GM12878 (cell line): ENCODE results near the gene NSD2. TPM values are rescaled to one million over a fixed set of nuclear protein-coding genes. Genes with fewer than 3 reads are reported as not detected.
"Not testable (repeated sequence)": the region's sequence is repeated elsewhere in the genome, so short reads cannot be mapped to it uniquely, and the experiment has no call there.

Experiments used
- ATAC-seq: fragments of 200-7000 bp; cut with Tn5 transposase; 3 replicates; pipeline ENCODE4 v1.9.1; 2020; ENCODE audit warnings: mild to moderate bottlenecking, moderate library complexity
- BruUV-seq: library from RNA; stranded (reverse); fragments of 400-500 nt; replicated peaks from 2 replicates; lab custom pipeline; 2021; lab: Mats Ljungman, UMichigan
- CTCF ChIA-PET: fragments of 300-600 bp; sonication (Branson Sonifier 250); formaldehyde crosslinking; extraction: SDS; loops from one replicate; lab custom pipeline; 2021; ENCODE audit warnings: inconsistent platforms; lab: Yijun Ruan, JAX
- POLR2A ChIA-PET: fragments of 350-600 bp; formaldehyde crosslinking; extraction: SDS; loops from one replicate; lab custom pipeline; 2021; ENCODE audit warnings: inconsistent platforms; lab: Charles Lee
- RAD21 ChIA-PET: fragments of 300-600 bp; sonication (Branson Sonifier 250); formaldehyde crosslinking; loops from one replicate; lab custom pipeline; 2023; ENCODE audit warnings: antibody characterized with exemption; ENCODE audit not compliant: unreplicated experiment; lab: Charles Lee
- SMC1A ChIA-PET: fragments of 300-600 bp; sonication (Branson Sonifier 250); formaldehyde crosslinking; loops from one replicate; lab custom pipeline; 2023; ENCODE audit not compliant: unreplicated experiment, uncharacterized antibody; lab: Charles Lee
- DNase-seq: peaks from one replicate; pipeline ENCODE4 v3.0.0-alpha.2; 2011; ENCODE audit warnings: low read depth, low spot score
- FAIRE-seq: peaks from 3 replicates; lab custom pipeline; 2011; peaks lifted over from hg19 to GRCh38; lab: Jason Lieb, UNC
- H2AFZ ChIP-seq: 2 replicates; pipeline ENCODE4 v1.6.0; 2011; ENCODE audit warnings: low read depth, low read length, control low read depth; ENCODE audit not compliant: control insufficient read depth
- H3K27ac ChIP-seq: 2 replicates; pipeline ENCODE4 v1.5.1; 2011; ENCODE audit warnings: control low read depth; ENCODE audit not compliant: control insufficient read depth, insufficient read depth
- H3K27me3 ChIP-seq, 2 experiments: replicated peaks in 1 of 2; 2 replicates each; pipeline versions ENCODE4 v1.6.0 to v1.6.1; 2011; ENCODE audit warnings: low read length in 1 of 2; ENCODE audit not compliant: control insufficient read depth in 2 of 2, insufficient read depth in 2 of 2
- H3K36me3 ChIP-seq, 2 experiments: 2 replicates each; pipeline ENCODE4 v1.5.1; 2011; ENCODE audit warnings: low read length in 1 of 2; ENCODE audit not compliant: control insufficient read depth in 2 of 2, insufficient read depth in 2 of 2
- H3K4me1 ChIP-seq: 2 replicates; pipeline ENCODE4 v1.6.1; 2011; ENCODE audit warnings: mild to moderate bottlenecking, low read length, moderate library complexity, mixed read lengths; ENCODE audit not compliant: control insufficient read depth, insufficient read depth
- H3K4me2 ChIP-seq: 2 replicates; pipeline ENCODE4 v1.6.0; 2011; ENCODE audit warnings: control low read depth; ENCODE audit not compliant: control insufficient read depth, insufficient read depth
- H3K4me3 ChIP-seq: fragments of 200-600 bp; sonication (generic); 2 replicates; pipeline ENCODE4 v1.5.1; 2016
- H3K79me2 ChIP-seq: 2 replicates; pipeline ENCODE4 v1.6.0; 2011; ENCODE audit warnings: low read length; ENCODE audit not compliant: control insufficient read depth, insufficient read depth
- H3K9ac ChIP-seq: 2 replicates; pipeline ENCODE4 v1.8.0; 2011; ENCODE audit warnings: low read length, control low read depth, mixed read lengths; ENCODE audit not compliant: control insufficient read depth, insufficient read depth
- H3K9me3 ChIP-seq: replicated peaks from 3 replicates; pipeline ENCODE4 v1.5.1; 2011; ENCODE audit warnings: mild to moderate bottlenecking, low read length; ENCODE audit not compliant: control insufficient read depth, insufficient read depth
- H4K20me1 ChIP-seq: 2 replicates; pipeline ENCODE4 v1.6.0; 2011; ENCODE audit not compliant: control insufficient read depth, insufficient read depth
- CHD1 ChIP-seq: IDR thresholded peaks from 2 replicates; pipeline ENCODE4 v1.6.1; 2012; ENCODE audit warnings: low read depth, low read length, improper control_type of control experiment
- ELK1 ChIP-seq: IDR thresholded peaks from 2 replicates; pipeline ENCODE4 v1.6.1; 2012; ENCODE audit warnings: low read depth, low read length, improper control_type of control experiment
- PML ChIP-seq: IDR thresholded peaks from 2 replicates; pipeline ENCODE4 v1.6.1; 2012; ENCODE audit warnings: low read length, inconsistent platforms
- RELA ChIP-seq: fragments of 450-650 bp; IDR thresholded peaks from 2 replicates; pipeline ENCODE4 v1.8.0; 2014; ENCODE audit warnings: borderline replicate concordance; ENCODE audit not compliant: partially characterized antibody
- SUZ12 ChIP-seq: fragments of 200-600 bp; sonication (generic); IDR thresholded peaks from one replicate; pipeline ENCODE4 v1.6.1; 2018; ENCODE audit warnings: antibody characterized with exemption, mild to moderate bottlenecking; ENCODE audit not compliant: unreplicated experiment
- ZSCAN29 ChIP-seq: fragments of 450-650 bp; IDR thresholded peaks from 2 replicates; pipeline ENCODE4 v1.6.1; 2017; ENCODE audit warnings: mild to moderate bottlenecking, moderate library complexity
- WGBS: methylation state at CpG from one replicate; pipeline ENCODE4 v1.1.6; 2016; ENCODE audit warnings: low lambda C conversion rate; ENCODE audit not compliant: insufficient replicate concordance, insufficient coverage; ENCODE audit errors: missing lambda C conversion rate; 5-methylcytosine and 5-hydroxymethylcytosine counted together
- in situ Hi-C: fragments of 300-500 bp; cut with MboI; formaldehyde crosslinking; loops from 9 replicates; pipeline ENCODE4 v1.14.3; 2018; ENCODE audit warnings: mixed read lengths
- intact Hi-C: fragments of 100-400 bp; cut with micrococcal nuclease; formaldehyde crosslinking; loops from one replicate; pipeline ENCODE4 v1.14.2; 2022; ENCODE audit not compliant: unreplicated experiment
- polyA plus RNA-seq, 11 experiments: library from polyadenylated mRNA; depleted of rRNA in 4 of 11; unstranded in 6 of 11; stranded (reverse) in 5 of 11; fragments of >200 nt; fragmentation: Nextera tagmentation in 4 of 11; fragmentation: Illumina TruSeq in 1 of 11; extraction: Ambion mirVana in 4 of 11; extraction: Trizol in 1 of 11; gene quantifications; 1 replicate in 1 of 11; 2 replicates in 10 of 11; pipeline versions ENCODE4 v1.2.1 to v1.2.3, GENCODE V29; 2011 to 2016; ENCODE audit warnings: inconsistent platforms in 2 of 11, missing spikeins in 2 of 11, low read depth in 1 of 11
- total RNA-seq, 4 experiments: library from RNA; depleted of rRNA in 3 of 4; stranded (reverse); fragments of >200 nt in 3 of 4; fragmentation: Illumina TruSeq in 1 of 4; extraction: Trizol in 1 of 4; gene quantifications; 2 replicates each; pipeline versions ENCODE4 v1.2.1 to v1.2.3, GENCODE V29; 2013 to 2021

NSD2 gene
- total and polyA plus RNA-seq, 10 of the 15 experiments (the other 5 are each of a cell fraction or from before 2014, with no cell fraction given) = 8.6 to 139 (median 67.2) TPM

DNA sequence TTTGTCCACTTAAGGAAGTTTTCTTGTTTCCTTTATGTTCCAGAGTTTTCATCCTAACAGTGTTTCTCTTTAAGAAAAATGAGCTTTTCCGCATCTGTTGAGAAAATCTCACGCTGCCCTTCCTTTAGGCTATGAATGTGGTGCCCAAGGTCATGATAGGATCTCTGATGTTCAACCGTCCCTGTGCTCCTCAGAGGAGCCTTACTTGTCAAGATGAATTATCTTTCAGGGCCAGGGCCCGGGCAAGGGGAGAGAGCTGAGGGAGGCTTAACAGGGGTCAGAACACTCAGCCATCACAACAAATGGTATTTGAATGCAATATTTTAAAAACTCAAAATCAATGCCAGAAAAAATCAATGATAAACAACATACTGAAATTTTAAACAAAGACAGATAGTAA is 143.8 kb downstream of the NSD2 start:
- ChIA-PET CTCF (interaction anchor here (0.8 kb wide), 1 partner anchor 172 kb away, joined by 3 read pairs; no protein-coding TSS in a partner anchor), POLR2A (no interaction called here)
- no peaks in the 10 kb centered on the region for H3K36me3 ChIP-seq
- TF ChIP-seq PML (no peak), ZSCAN29 (no peak), SUZ12 (no peak), CHD1 (no peak), RELA (no peak), ELK1 (no peak)
- TF ChIP-seq, all 136 proteins: peak for 0
- intact Hi-C loops = no loop called here
- FAIRE-seq (no peak), DNase-seq (no peak), ATAC-seq (no peak)
- Histone ChIP-seq H3K4me3 (no peak overlapping the region), H3K4me1 (peaks cover 3% of the 10 kb centered on the region), H2AFZ (no peak overlapping the region), H3K79me2 (no peaks in the 10 kb centered on the region), H3K27ac (no peak overlapping the region), H4K20me1 (no peaks in the 10 kb centered on the region), H3K9me3 (no peaks in the 10 kb centered on the region), H3K9ac (no peak overlapping the region), H3K27me3 (peaks cover 0 to 3% of the 10 kb centered on the region in 2 experiments; a peak in 1 of 4 replicates), H3K4me2 (no peak overlapping the region)
- RAD21 ChIA-PET = no interaction called here
- SMC1A ChIA-PET = no interaction called here
- in situ Hi-C loops = no loop called here
- no TSS peak for BruUV-seq
- 66% methylated on average over 4 of the region's 4 CpGs for WGBS

DNA sequence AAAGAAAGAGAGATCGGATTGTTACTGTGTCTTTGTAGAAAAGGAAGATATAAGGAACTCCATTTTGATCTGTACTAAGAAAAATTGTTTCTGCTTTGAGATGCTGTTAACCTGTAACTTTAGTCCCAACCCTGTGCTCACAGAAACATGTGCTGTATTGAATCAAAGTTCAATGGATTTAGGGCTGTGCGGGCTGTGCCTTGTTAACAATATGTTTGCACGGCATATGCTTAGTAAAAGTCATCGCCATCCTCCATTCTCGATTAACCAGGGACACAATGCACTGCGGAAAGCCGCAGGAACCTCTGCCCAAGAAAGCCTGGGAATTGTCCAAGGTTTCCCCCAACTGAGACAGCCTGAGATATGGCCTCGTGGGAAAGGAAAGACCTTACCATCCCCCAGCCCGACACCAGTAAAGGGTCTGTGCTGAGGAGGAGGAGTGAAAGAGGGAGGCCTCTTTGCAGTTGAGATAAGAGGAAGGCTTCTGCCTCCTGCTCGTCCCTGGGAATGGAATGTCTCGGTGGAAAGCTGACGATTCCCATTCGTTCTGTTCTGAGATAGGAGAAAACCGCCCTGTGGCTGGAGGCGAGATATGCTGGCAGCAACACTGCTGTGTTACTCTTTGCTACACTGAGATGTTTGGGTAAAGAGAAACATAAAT is 150.3 kb downstream of the NSD2 start:
- BruUV-seq, DNase-seq, H3K27me3 ChIP-seq, SMC1A ChIA-PET, H3K4me3 ChIP-seq, H3K9ac ChIP-seq, H3K27ac ChIP-seq, intact Hi-C loops, H3K9me3 ChIP-seq, RAD21 ChIA-PET, H3K4me1 ChIP-seq, FAIRE-seq, H4K20me1 ChIP-seq, ATAC-seq, in situ Hi-C loops, H3K36me3 ChIP-seq, H2AFZ ChIP-seq, POLR2A ChIA-PET, H3K79me2 ChIP-seq, H3K4me2 ChIP-seq, CTCF ChIA-PET: not testable (repeated sequence)
- 36% methylated on average over 15 of the region's 15 CpGs for WGBS
